ENCODE data around the gene SDHB. TPM values are rescaled to one million over a fixed set of nuclear protein-coding genes. Genes with fewer than 3 reads are reported as not detected.

SDHB gene
- total and polyA plus RNA-seq, 10 of the 15 experiments (the other 5 are each of a cell fraction or from before 2014, with no cell fraction given), result 101 to 319 (median 188) TPM

DNA sequence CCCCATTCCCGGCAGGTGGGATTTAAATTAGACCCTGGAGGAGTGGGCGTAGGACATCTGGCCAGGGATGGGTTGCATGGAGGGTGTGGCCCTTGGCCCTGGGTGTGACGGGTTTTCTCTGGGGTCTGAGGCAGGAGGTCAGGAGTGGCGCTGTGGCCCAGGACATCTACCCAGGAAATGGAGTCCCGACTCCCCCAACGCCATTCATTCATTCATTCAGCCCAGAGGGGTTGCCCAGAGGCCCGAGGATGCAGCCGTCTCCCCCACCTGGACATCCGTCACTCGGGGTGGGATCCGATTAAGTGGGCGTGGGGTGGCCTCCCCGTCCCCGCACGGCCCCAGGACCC, 42.8 kb downstream of the SDHB start:
- in situ Hi-C loops (cut with MboI), result no loop called here
- Histone ChIP-seq H3K9ac (ENCODE audit: control insufficient read depth, insufficient read depth, low read length) (peak overlapping the region; percentile 40), H3K4me2 (ENCODE audit: control insufficient read depth, insufficient read depth) (peak overlapping the region; percentile 92), H3K9me3 (replicated peaks; ENCODE audit: control insufficient read depth, insufficient read depth, low read length) (no peaks in the 10 kb centered on the region), H3K36me3 (ENCODE audit: control insufficient read depth in 2 of 2, insufficient read depth in 2 of 2, low read length in 1 of 2) (no peaks in the 10 kb centered on the region), H3K27ac (ENCODE audit: control insufficient read depth, insufficient read depth) (no peak overlapping the region), H3K79me2 (ENCODE audit: control insufficient read depth, insufficient read depth, low read length) (peaks cover 2% of the 10 kb centered on the region), H4K20me1 (ENCODE audit: control insufficient read depth, insufficient read depth) (no peaks in the 10 kb centered on the region), H3K4me3 (peak overlapping the region; percentile 87), H3K27me3 (replicated peaks in 1 of 2; ENCODE audit: control insufficient read depth in 2 of 2, insufficient read depth in 2 of 2, low read length in 1 of 2) (no peaks in the 10 kb centered on the region), H3K4me1 (ENCODE audit: control insufficient read depth, insufficient read depth, low read length) (peaks cover 22% of the 10 kb centered on the region), H2AFZ (ENCODE audit: control insufficient read depth, low read depth, low read length) (peak overlapping the region; percentile 78)
- peak; percentile 10 for ATAC-seq
- FAIRE-seq, result no peak
- 6% methylated on average over 11 of the region's 15 CpGs for WGBS (ENCODE audit: insufficient coverage, insufficient replicate concordance, low lambda C conversion rate, missing lambda C conversion rate)
- intact Hi-C loops (cut with micrococcal nuclease; ENCODE audit: unreplicated experiment), result no loop called here
- ChIA-PET CTCF (interaction anchor here (0.9 to 1.0 kb wide), 2 partner anchors 37 to 390 kb away, joined by 3 read pairs; no protein-coding TSS in a partner anchor), SMC1A (ENCODE audit: uncharacterized antibody, unreplicated experiment) (interaction anchor here (2.4 kb wide), 1 partner anchor 8 kb away, joined by 7 read pairs; no protein-coding TSS in a partner anchor), RAD21 (ENCODE audit: unreplicated experiment) (interaction anchor here (1.3 kb wide), 1 partner anchor 35 kb away, joined by 3 read pairs; no protein-coding TSS in a partner anchor), POLR2A (interaction anchor here (0.6 kb wide), 1 partner anchor 18 kb away, joined by 8 read pairs; no protein-coding TSS in a partner anchor)
- no TSS peak for BruUV-seq (replicated peaks)
- no peak for TF ChIP-seq EP300 (IDR thresholded peaks at IDR 0.05; ENCODE audit: borderline replicate concordance in 1 of 2, control insufficient read depth in 1 of 2, low read depth in 2 of 2, low read length in 2 of 2)
- TF ChIP-seq ZNF24 (IDR thresholded peaks at IDR 0.05), result peak; percentile 79
- no peak for DNase-seq (ENCODE audit: low read depth, low spot score)

GRCh38 chr1:17009706-17010105, 44.1 kb downstream of the SDHB start:
- POLR2A ChIA-PET, result interaction anchor here (0.5 to 1.0 kb wide), 5 partner anchors 9 to 662 kb away, joined by 3 to 4 read pairs (median 3); no protein-coding TSS in a partner anchor
- in situ Hi-C loops (cut with MboI) (no loop called here), intact Hi-C loops (cut with micrococcal nuclease; ENCODE audit: unreplicated experiment) (no loop called here)
- TF ChIP-seq, protein P1, sequence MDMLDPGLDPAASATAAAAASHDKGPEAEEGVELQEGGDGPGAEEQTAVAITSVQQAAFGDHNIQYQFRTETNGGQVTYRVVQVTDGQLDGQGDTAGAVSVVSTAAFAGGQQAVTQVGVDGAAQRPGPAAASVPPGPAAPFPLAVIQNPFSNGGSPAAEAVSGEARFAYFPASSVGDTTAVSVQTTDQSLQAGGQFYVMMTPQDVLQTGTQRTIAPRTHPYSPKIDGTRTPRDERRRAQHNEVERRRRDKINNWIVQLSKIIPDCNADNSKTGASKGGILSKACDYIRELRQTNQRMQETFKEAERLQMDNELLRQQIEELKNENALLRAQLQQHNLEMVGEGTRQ (IDR thresholded peaks at IDR 0.05; ENCODE audit: borderline replicate concordance, low read depth, low read length), result no peak
- TF ChIP-seq HSF1 (IDR thresholded peaks at IDR 0.05; ENCODE audit: low read depth, low read length) (no peak), NR2F1 (conservative IDR thresholded peaks at IDR 0.05) (no peak), YBX1 (IDR thresholded peaks at IDR 0.05) (no peak), SPI1 (IDR thresholded peaks at IDR 0.05; ENCODE audit: borderline replicate concordance, insufficient read depth, low read depth, low read length) (peak; percentile 31; the same call in 1 of the 2 replicates), NFYA (IDR thresholded peaks at IDR 0.05; ENCODE audit: borderline replicate concordance, low read depth, low read length) (no peak)
- H3K36me3 ChIP-seq (ENCODE audit: control insufficient read depth in 2 of 2, insufficient read depth in 2 of 2, low read length in 1 of 2), result no peaks in the 10 kb centered on the region
- DNase-seq (ENCODE audit: low read depth, low spot score) (no peak), FAIRE-seq (no peak), ATAC-seq (peak; percentile 11; the same call in 2 of the 3 replicates)
- no peak overlapping the region for H3K27ac ChIP-seq (ENCODE audit: control insufficient read depth, insufficient read depth)
- H3K27me3 ChIP-seq (replicated peaks in 1 of 2; ENCODE audit: control insufficient read depth in 2 of 2, insufficient read depth in 2 of 2, low read length in 1 of 2), result no peaks in the 10 kb centered on the region
- no peak overlapping the region for H3K9ac ChIP-seq (ENCODE audit: control insufficient read depth, insufficient read depth, low read length)
- no peak overlapping the region for H2AFZ ChIP-seq (ENCODE audit: control insufficient read depth, low read depth, low read length)
- SMC1A ChIA-PET (ENCODE audit: uncharacterized antibody, unreplicated experiment), result interaction anchor here (1.0 to 2.4 kb wide), 3 partner anchors 9 to 58 kb away, joined by 4 to 7 read pairs (median 5); no protein-coding TSS in a partner anchor
- BruUV-seq (replicated peaks), result no TSS peak
- H3K9me3 ChIP-seq (replicated peaks; ENCODE audit: control insufficient read depth, insufficient read depth, low read length), result no peaks in the 10 kb centered on the region
- peaks cover 2% of the 10 kb centered on the region for H3K79me2 ChIP-seq (ENCODE audit: control insufficient read depth, insufficient read depth, low read length)
- peak overlapping the region; percentile 30; the same call in 1 of the 2 replicates for H3K4me3 ChIP-seq
- RAD21 ChIA-PET (ENCODE audit: unreplicated experiment), result interaction anchor here (1.2 to 1.4 kb wide), 3 partner anchors 36 to 53 kb away, joined by 3 read pairs; no protein-coding TSS in a partner anchor
- H4K20me1 ChIP-seq (ENCODE audit: control insufficient read depth, insufficient read depth), result no peaks in the 10 kb centered on the region
- peaks cover 22% of the 10 kb centered on the region for H3K4me1 ChIP-seq (ENCODE audit: control insufficient read depth, insufficient read depth, low read length)
- 52% methylated on average over 3 of the region's 4 CpGs for WGBS (ENCODE audit: insufficient coverage, insufficient replicate concordance, low lambda C conversion rate, missing lambda C conversion rate)
- H3K4me2 ChIP-seq (ENCODE audit: control insufficient read depth, insufficient read depth), result peak overlapping the region; percentile 82
- CTCF ChIA-PET, result interaction anchor here (0.8 to 1.1 kb wide), 3 partner anchors 36 to 111 kb away, joined by 3 to 4 read pairs (median 3); no protein-coding TSS in a partner anchor

All from GM12878 (cell line).